ENCODE measurements around the gene PRXL2B.

DNA sequence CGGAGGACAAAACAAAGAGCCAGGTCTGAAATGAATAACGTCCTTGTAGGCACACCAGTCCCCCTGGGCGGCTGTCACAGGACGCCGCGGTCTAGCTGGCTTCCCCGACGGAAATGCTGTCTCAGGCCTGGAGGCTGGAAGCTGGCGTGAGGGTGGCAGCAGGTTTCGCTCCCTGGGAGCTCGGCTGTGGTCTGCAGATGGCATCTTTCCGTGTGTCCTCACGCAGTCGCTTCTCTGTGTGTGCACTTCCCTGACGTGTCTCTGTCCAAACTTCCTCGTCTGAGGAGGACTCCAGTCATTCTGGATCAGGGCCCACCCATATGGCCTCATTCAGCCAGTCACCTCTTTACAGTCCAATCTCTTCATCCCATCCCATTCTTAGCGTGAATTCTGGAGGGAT, 16.2 kb upstream of the PRXL2B start:
- TF ChIP-seq, protein P1, sequence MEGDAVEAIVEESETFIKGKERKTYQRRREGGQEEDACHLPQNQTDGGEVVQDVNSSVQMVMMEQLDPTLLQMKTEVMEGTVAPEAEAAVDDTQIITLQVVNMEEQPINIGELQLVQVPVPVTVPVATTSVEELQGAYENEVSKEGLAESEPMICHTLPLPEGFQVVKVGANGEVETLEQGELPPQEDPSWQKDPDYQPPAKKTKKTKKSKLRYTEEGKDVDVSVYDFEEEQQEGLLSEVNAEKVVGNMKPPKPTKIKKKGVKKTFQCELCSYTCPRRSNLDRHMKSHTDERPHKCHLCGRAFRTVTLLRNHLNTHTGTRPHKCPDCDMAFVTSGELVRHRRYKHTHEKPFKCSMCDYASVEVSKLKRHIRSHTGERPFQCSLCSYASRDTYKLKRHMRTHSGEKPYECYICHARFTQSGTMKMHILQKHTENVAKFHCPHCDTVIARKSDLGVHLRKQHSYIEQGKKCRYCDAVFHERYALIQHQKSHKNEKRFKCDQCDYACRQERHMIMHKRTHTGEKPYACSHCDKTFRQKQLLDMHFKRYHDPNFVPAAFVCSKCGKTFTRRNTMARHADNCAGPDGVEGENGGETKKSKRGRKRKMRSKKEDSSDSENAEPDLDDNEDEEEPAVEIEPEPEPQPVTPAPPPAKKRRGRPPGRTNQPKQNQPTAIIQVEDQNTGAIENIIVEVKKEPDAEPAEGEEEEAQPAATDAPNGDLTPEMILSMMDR (conservative IDR thresholded peaks at IDR 0.05; ENCODE audit: low read depth, low read length) = no peak
- no peak for TF ChIP-seq EZH2 (IDR thresholded peaks at IDR 0.05; ENCODE audit: borderline replicate concordance, low read depth, low read length, poor library complexity, severe bottlenecking)
